MG63 (cell line): Measurements from ENCODE around the gene WDR90. TPM values are rescaled to one million over a fixed set of nuclear protein-coding genes. Genes with fewer than 3 reads are reported as not detected.
"Not testable (repeated sequence)": the region's sequence is repeated elsewhere in the genome, so short reads cannot be mapped to it uniquely, and the experiment has no call there.

Experiments used
- DNase-seq: peaks from one replicate; pipeline ENCODE4 v3.0.0-alpha.2; 2020
- H3K27me3 ChIP-seq: fragments of 250-450 bp; sonication (Bioruptor Pico); 2 replicates; pipeline ENCODE4 v1.5.1; 2020; ENCODE audit warnings: mild to moderate bottlenecking, moderate library complexity
- H3K36me3 ChIP-seq: fragments of 250-450 bp; sonication (Bioruptor Pico); 2 replicates; pipeline ENCODE4 v1.5.1; 2020; ENCODE audit warnings: mild to moderate bottlenecking, moderate library complexity
- H3K4me3 ChIP-seq: fragments of 250-450 bp; sonication (Bioruptor Pico); 2 replicates; pipeline ENCODE4 v1.5.1; 2020; ENCODE audit warnings: mild to moderate bottlenecking, moderate library complexity
- H3K9me3 ChIP-seq: fragments of 250-450 bp; sonication (Bioruptor Pico); 2 replicates; pipeline ENCODE4 v1.5.1; 2020; ENCODE audit warnings: mild to moderate bottlenecking, moderate library complexity
- total RNA-seq: library from RNA; depleted of rRNA; stranded (reverse); fragments of >200 nt; shearing (Covaris generic); gene quantifications from 2 replicates; pipeline ENCODE4 v1.2.3, GENCODE V29; 2014; ENCODE audit warnings: low replicate concordance

The WDR90 gene
- total RNA-seq, 1 experiment from 2014 or later = 17.3 TPM

GRCh38 chr16:686459-687260, 37.5 kb downstream of the WDR90 start:
- Histone ChIP-seq H3K9me3 (no peaks in the 10 kb centered on the region), H3K4me3 (no peak overlapping the region), H3K27me3 (no peaks in the 10 kb centered on the region), H3K36me3 (peaks cover 54% of the 10 kb centered on the region)
- DNase-seq = no peak

GRCh38 chr16:687499-687898, 38.3 kb downstream of the WDR90 start:
- H3K4me3 ChIP-seq = no peak overlapping the region
- DNase-seq = no peak
- no peaks in the 10 kb centered on the region for H3K9me3 ChIP-seq
- peaks cover under 1% of the 10 kb centered on the region; the same call in 1 of the 2 replicates for H3K27me3 ChIP-seq
- peaks cover 46% of the 10 kb centered on the region for H3K36me3 ChIP-seq

- DNase-seq = no peak
- H3K27me3 ChIP-seq = peaks cover 13% of the 10 kb centered on the region; the same call in 1 of the 2 replicates
- H3K36me3 ChIP-seq = peaks cover 35% of the 10 kb centered on the region
- no peaks in the 10 kb centered on the region for H3K9me3 ChIP-seq
- peak overlapping the region; percentile 97 for H3K4me3 ChIP-seq
Observed at GRCh38 chr16:689175-689897, 40.2 kb downstream of the WDR90 start.

- peaks cover 31% of the 10 kb centered on the region for H3K27me3 ChIP-seq
- not testable (repeated sequence) for H3K4me3 ChIP-seq, DNase-seq
Observed at GRCh38 chr16:691242-691641, 42.1 kb downstream of the WDR90 start.

GRCh38 chr16:692356-693108, 43.4 kb downstream of the WDR90 start:
- peaks cover 7% of the 10 kb centered on the region; the same call in 1 of the 2 replicates for H3K36me3 ChIP-seq
- H3K27me3 ChIP-seq = peaks cover 34% of the 10 kb centered on the region

More at GRCh38 chr16:691242-691641, 42.1 kb downstream of the WDR90 start:
- H3K36me3 ChIP-seq = peaks cover 20% of the 10 kb centered on the region
- H3K9me3 ChIP-seq = not testable (repeated sequence)

GRCh38 chr16:693364-693763, 44.2 kb downstream of the WDR90 start:
- H3K27me3 ChIP-seq = peaks cover 36% of the 10 kb centered on the region
- H3K4me3 ChIP-seq = no peak overlapping the region
- no peaks in the 10 kb centered on the region for H3K9me3 ChIP-seq

More at GRCh38 chr16:692356-693108, 43.4 kb downstream of the WDR90 start:
- DNase-seq = no peak
- Histone ChIP-seq H3K9me3 (no peaks in the 10 kb centered on the region), H3K4me3 (no peak overlapping the region)

GRCh38 chr16:693766-694165, 44.6 kb downstream of the WDR90 start:
- H3K4me3 ChIP-seq = no peak overlapping the region
- peaks cover 39% of the 10 kb centered on the region for H3K27me3 ChIP-seq
- no peak for DNase-seq
- H3K36me3 ChIP-seq = no peaks in the 10 kb centered on the region
- no peaks in the 10 kb centered on the region for H3K9me3 ChIP-seq

More at GRCh38 chr16:693364-693763, 44.2 kb downstream of the WDR90 start:
- no peak for DNase-seq
- peaks cover 2% of the 10 kb centered on the region; the same call in 1 of the 2 replicates for H3K36me3 ChIP-seq

- Histone ChIP-seq H3K4me3 (no peak overlapping the region), H3K27me3 (peaks cover 44% of the 10 kb centered on the region), H3K36me3 (no peaks in the 10 kb centered on the region), H3K9me3 (no peaks in the 10 kb centered on the region)
- no peak for DNase-seq
Observed at GRCh38 chr16:694187-694862, 45.2 kb downstream of the WDR90 start.

- Histone ChIP-seq H3K27me3 (peaks cover 48% of the 10 kb centered on the region), H3K4me3 (no peak overlapping the region), H3K36me3 (no peaks in the 10 kb centered on the region), H3K9me3 (no peaks in the 10 kb centered on the region)
- DNase-seq = no peak
Observed at GRCh38 chr16:694863-695354, 45.7 kb downstream of the WDR90 start.

- Histone ChIP-seq H3K27me3 (peaks cover 54% of the 10 kb centered on the region), H3K4me3 (no peak overlapping the region), H3K36me3 (no peaks in the 10 kb centered on the region), H3K9me3 (no peaks in the 10 kb centered on the region)
- no peak for DNase-seq
Observed at GRCh38 chr16:695355-696089, 46.4 kb downstream of the WDR90 start.

- Histone ChIP-seq H3K27me3 (peaks cover 78% of the 10 kb centered on the region), H3K36me3 (no peaks in the 10 kb centered on the region), H3K4me3 (no peak overlapping the region), H3K9me3 (no peaks in the 10 kb centered on the region)
- no peak for DNase-seq
Observed at GRCh38 chr16:698911-699671, 49.9 kb downstream of the WDR90 start.

- Histone ChIP-seq H3K27me3 (peaks cover 70% of the 10 kb centered on the region), H3K4me3 (no peak overlapping the region)
- DNase-seq = no peak
Observed at GRCh38 chr16:700684-701584, 51.8 kb downstream of the WDR90 start.

GRCh38 chr16:702341-702740, 53.2 kb downstream of the WDR90 start:
- no peaks in the 10 kb centered on the region for H3K36me3 ChIP-seq
- H3K27me3 ChIP-seq = peaks cover 79% of the 10 kb centered on the region
- H3K9me3 ChIP-seq = no peaks in the 10 kb centered on the region
- no peak overlapping the region for H3K4me3 ChIP-seq
- DNase-seq = no peak

More at GRCh38 chr16:700684-701584, 51.8 kb downstream of the WDR90 start:
- Histone ChIP-seq H3K9me3 (no peaks in the 10 kb centered on the region), H3K36me3 (no peaks in the 10 kb centered on the region)

GRCh38 chr16:703406-703805, 54.2 kb downstream of the WDR90 start:
- Histone ChIP-seq H3K36me3 (no peaks in the 10 kb centered on the region), H3K4me3 (no peak overlapping the region), H3K27me3 (peaks cover 81% of the 10 kb centered on the region), H3K9me3 (no peaks in the 10 kb centered on the region)
- DNase-seq = no peak
